Medulla oblongata (tissue), 1 donor: ENCODE results near the gene SLC15A2.

Experiments
- DNase-seq: peaks from one replicate; pipeline ENCODE4 v3.0.0-alpha.2; 2015; ENCODE audit errors: extremely low spot score

SLC15A2 gene

GRCh38 chr3:121979734-121980449, 85.7 kb downstream of the SLC15A2 start:
- no peak for DNase-seq

GRCh38 chr3:121980450-121980796, 86.2 kb downstream of the SLC15A2 start:
- DNase-seq = no peak

DNA sequence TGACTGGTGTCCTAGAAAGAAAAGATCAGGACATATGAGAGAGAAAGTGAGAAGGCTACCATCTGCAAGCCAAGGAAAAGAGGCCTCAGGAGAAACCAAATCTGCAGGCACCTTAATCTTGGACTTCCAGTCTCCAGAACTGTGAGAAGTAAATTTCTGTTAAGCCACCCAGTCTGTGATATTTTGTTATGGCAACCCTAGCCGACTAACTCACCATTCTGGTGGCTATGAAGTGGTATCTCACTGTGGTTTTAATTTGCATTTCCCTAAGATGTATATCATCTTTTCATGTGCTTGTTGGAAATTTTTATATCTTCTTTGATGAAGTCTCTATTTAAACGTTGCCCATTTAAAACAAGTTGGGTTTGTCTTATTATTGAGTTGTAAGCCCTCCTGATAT, 87.3 kb downstream of the SLC15A2 start:
- DNase-seq = no peak

GRCh38 chr3:121985846-121986245, 91.6 kb downstream of the SLC15A2 start:
- DNase-seq = no peak

- no peak for DNase-seq
Observed at GRCh38 chr3:121988146-121988545, 93.9 kb downstream of the SLC15A2 start.

DNA sequence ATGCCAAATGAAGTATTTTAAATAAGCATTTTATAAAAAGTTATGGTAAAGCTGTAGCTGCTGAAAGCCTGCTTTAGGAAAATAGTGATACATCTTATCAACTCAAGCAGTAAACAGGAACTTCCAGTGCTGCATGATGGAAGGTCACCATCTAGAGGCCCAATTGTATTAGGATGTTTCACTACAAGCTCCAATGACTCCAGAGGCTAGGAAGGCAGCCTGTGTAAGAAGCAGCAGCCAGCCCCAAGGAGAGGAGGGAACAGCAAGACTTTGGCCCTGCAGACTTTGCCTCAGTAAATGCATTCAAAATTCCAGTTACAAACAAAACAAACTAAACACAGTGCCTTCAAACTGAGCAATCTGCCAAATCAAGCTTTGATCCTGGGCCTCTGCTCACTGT, 95.7 kb downstream of the SLC15A2 start:
- peak; percentile 57 for DNase-seq

DNA sequence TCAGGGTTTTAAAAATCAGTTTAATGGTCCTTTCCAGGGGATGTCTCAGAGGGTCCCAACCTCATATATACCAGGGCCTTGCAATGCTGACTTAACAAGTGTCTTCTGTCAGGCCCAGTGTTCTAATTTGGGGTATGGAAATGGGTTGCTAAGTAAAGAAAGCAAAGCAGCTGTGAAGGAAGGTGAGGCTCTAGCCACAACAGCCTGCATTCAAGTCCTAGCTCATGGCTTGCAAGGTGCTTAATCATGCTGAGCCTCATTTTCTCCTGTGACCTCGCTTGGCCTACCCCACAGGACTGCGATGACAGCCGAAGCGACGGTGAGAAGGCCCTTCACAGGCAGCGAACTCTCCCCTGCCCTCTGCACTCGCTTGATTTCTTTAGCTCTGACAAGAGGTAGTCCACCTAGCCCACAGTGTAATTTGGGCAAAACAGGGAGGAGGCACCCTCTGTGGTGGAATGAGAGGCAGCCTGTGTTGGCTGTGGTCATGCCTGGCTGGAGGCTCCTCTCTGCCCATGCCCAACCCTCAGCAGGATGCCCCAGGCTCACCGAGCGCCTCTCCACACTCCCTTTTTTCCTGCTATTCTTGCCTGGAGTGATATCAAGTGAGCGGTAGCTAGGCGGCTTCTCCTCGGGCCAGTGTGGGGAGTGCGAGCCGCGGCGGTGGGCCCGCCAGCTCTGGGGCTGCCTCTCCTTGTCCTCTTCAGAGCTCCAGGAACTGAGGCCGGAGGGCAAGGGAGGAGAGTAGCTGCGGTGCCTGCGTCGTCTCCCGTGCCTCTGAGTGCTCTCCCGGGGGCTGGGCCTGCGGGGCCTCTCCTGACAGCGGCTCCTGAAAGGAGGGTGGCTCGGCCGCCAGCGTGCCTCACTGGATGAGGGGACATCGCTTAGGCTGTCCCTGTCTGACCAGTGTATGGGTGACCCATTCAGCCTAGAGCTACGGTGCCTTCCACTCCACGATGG, 98.7 kb downstream of the SLC15A2 start:
- no peak for DNase-seq
